ENCODE data around the gene ZBTB42.
A peak's percentile ranks its signal among the peaks of the same experiment; 100 is the strongest.

ZBTB42 gene

DNA sequence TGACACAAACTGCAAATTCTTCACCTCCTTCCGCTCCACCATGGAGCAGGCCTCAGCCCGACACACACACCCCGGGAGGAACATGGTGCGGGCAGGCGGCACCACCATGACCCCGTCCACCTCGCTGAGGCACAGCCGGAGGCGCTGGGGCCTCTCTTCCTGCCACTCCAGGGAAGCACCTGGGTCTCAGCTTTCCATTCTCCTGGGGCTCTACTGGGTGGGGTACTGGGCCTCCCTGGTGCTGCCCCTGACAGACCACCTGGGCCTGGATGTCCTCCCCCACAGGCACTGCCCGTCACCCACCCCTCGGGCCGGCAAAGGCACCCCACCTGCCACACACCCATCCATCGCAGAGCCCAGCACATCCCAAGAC is 15.2 kb upstream of the ZBTB42 start:
- Histone ChIP-seq H3K4me3 (ENCODE audit: low read depth, low read length) (no peak overlapping the region), H3K36me3 (ENCODE audit: control insufficient read depth in 2 of 2, insufficient read depth in 1 of 2, low read length in 2 of 2) (peaks cover 0 to 87% of the 10 kb centered on the region in 2 experiments; a peak in 1 of 3 replicates), H3K4me1 (ENCODE audit: control insufficient read depth, insufficient read depth, low read length) (no peaks in the 10 kb centered on the region), H3K9me3 (ENCODE audit: control insufficient read depth, insufficient read depth, low read depth, low read length) (no peaks in the 10 kb centered on the region), H3K27ac (ENCODE audit: extremely low read depth, low read depth, low read length) (no peak overlapping the region)
- CTCF ChIA-PET: no interaction called here
- TF ChIP-seq ZNF596 (tag by site-specific recombination; IDR thresholded peaks at IDR 0.05) (no peak), TSHZ1 (tag by site-specific recombination; IDR thresholded peaks at IDR 0.05; ENCODE audit: borderline replicate concordance) (no peak), ZNF513 (tag by site-specific recombination; IDR thresholded peaks at IDR 0.05) (no peak), ZIC2 (tag by site-specific recombination; IDR thresholded peaks at IDR 0.05) (peak; percentile 87), GLIS1 (tag by site-specific recombination; IDR thresholded peaks at IDR 0.05) (peak; percentile 82), PRDM10 (tag by site-specific recombination; IDR thresholded peaks at IDR 0.05) (0 out of 2 replicates have a peak, but pooled peaks have one; percentile 29), BCL11A (tag by site-specific recombination; IDR thresholded peaks at IDR 0.05; ENCODE audit: low read depth) (0 out of 2 replicates have a peak, but pooled peaks have one; percentile 24)
- POLR2A ChIA-PET: no interaction called here

- H3K4me1 ChIP-seq (ENCODE audit: control insufficient read depth, insufficient read depth, low read length): no peaks in the 10 kb centered on the region
- H3K27ac ChIP-seq (ENCODE audit: extremely low read depth, low read depth, low read length): no peak overlapping the region
- POLR2A ChIA-PET: no interaction called here
- peaks cover 0 to 87% of the 10 kb centered on the region in 2 experiments; a peak in 1 of 3 replicates for H3K36me3 ChIP-seq (ENCODE audit: control insufficient read depth in 2 of 2, insufficient read depth in 1 of 2, low read length in 2 of 2)
- no peaks in the 10 kb centered on the region for H3K9me3 ChIP-seq (ENCODE audit: control insufficient read depth, insufficient read depth, low read depth, low read length)
- CTCF ChIA-PET: no interaction called here
- no peak overlapping the region for H3K4me3 ChIP-seq (ENCODE audit: low read depth, low read length)
- TF ChIP-seq KLF1 (tag by site-specific recombination; IDR thresholded peaks at IDR 0.05): peak; percentile 76
- no peak for TF ChIP-seq ZNF10 (tag by site-specific recombination; IDR thresholded peaks at IDR 0.05)
- no peak for TF ChIP-seq ZNF768 (tag by site-specific recombination; IDR thresholded peaks at IDR 0.05)
- TF ChIP-seq, protein P1, sequence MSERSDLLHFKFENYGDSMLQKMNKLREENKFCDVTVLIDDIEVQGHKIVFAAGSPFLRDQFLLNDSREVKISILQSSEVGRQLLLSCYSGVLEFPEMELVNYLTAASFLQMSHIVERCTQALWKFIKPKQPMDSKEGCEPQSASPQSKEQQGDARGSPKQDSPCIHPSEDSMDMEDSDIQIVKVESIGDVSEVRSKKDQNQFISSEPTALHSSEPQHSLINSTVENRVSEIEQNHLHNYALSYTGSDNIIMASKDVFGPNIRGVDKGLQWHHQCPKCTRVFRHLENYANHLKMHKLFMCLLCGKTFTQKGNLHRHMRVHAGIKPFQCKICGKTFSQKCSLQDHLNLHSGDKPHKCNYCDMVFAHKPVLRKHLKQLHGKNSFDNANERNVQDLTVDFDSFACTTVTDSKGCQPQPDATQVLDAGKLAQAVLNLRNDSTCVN (tag by site-specific recombination; optimal IDR thresholded peaks at IDR 0.05): no peak
- TF ChIP-seq ZNF843 (tag by site-specific recombination; IDR thresholded peaks at IDR 0.05): no peak
- TF ChIP-seq ZNF311 (tag by site-specific recombination; IDR thresholded peaks at IDR 0.05; ENCODE audit: borderline replicate concordance): no peak
- no peak for TF ChIP-seq ZNF544 (tag by site-specific recombination; IDR thresholded peaks at IDR 0.05)
- no peak for TF ChIP-seq MZF1 (tag by site-specific recombination; IDR thresholded peaks at IDR 0.05; ENCODE audit: borderline replicate concordance)
- TF ChIP-seq GLI2 (tag by site-specific recombination; IDR thresholded peaks at IDR 0.05; ENCODE audit: borderline replicate concordance, low read depth): no peak
- no peak for TF ChIP-seq ZNF707 (tag by site-specific recombination; IDR thresholded peaks at IDR 0.05)
- TF ChIP-seq ZNF510 (tag by site-specific recombination; IDR thresholded peaks at IDR 0.05; ENCODE audit: insufficient replicate concordance): no peak
- TF ChIP-seq, protein P2, sequence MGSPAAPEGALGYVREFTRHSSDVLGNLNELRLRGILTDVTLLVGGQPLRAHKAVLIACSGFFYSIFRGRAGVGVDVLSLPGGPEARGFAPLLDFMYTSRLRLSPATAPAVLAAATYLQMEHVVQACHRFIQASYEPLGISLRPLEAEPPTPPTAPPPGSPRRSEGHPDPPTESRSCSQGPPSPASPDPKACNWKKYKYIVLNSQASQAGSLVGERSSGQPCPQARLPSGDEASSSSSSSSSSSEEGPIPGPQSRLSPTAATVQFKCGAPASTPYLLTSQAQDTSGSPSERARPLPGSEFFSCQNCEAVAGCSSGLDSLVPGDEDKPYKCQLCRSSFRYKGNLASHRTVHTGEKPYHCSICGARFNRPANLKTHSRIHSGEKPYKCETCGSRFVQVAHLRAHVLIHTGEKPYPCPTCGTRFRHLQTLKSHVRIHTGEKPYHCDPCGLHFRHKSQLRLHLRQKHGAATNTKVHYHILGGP (tag by site-specific recombination; IDR thresholded peaks at IDR 0.05): no peak
- no peak for TF ChIP-seq ZBTB44 (tag by site-specific recombination; IDR thresholded peaks at IDR 0.05)
- TF ChIP-seq ZNF561 (tag by site-specific recombination; IDR thresholded peaks at IDR 0.05; ENCODE audit: borderline replicate concordance): no peak
Measured at GRCh38 chr14:104786091-104786586, 14.8 kb upstream of the ZBTB42 start.

Data from HEK293 (cell line).